Naive thymus-derived CD8-positive, alpha-beta T cell (primary cell): ENCODE results near the gene HLF. TPM values are rescaled to one million over a fixed set of nuclear protein-coding genes. Genes with fewer than 3 reads are reported as not detected.

ENCODE experiments used
- ATAC-seq, 2 donors: fragments of 150-1000 bp; cut with Tn5 transposase in 1 of 2; sonication (Bioruptor Pico), chemical (Tn5 transposase) in 1 of 2; 1 replicate in 1 of 2; 2 replicates in 1 of 2; pipeline ENCODE4 v1.10.0; 2021; ENCODE audit warnings: mild to moderate bottlenecking in 2 of 2, moderate library complexity in 2 of 2
- POLR2A ChIA-PET: fragments of 350-600 bp; sonication (Branson Sonifier 250); formaldehyde crosslinking; loops from one replicate; lab custom pipeline; 2021; ENCODE audit warnings: antibody characterized with exemption; lab: Charles Lee
- DNase-seq, 10 donors: peaks; one replicate each; pipeline versions ENCODE4 v3.0.0 to v3.0.0-alpha.2; 2020 to 2022
- H3K27ac Mint-ChIP-seq, 10 donors: one replicate each; pipeline ENCODE4 v1.8.0; 2020 to 2022; ENCODE audit warnings: mild to moderate bottlenecking in 10 of 10, mixed read lengths in 10 of 10, moderate library complexity in 4 of 10, inconsistent platforms in 1 of 10
- H3K27me3 Mint-ChIP-seq, 5 donors: one replicate each; pipeline ENCODE4 v1.8.0; 2021 to 2022; ENCODE audit warnings: mixed read lengths in 5 of 5
- H3K36me3 Mint-ChIP-seq, 3 donors: one replicate each; pipeline ENCODE4 v1.8.0; 2020 to 2022; ENCODE audit warnings: mixed read lengths in 3 of 3, mild to moderate bottlenecking in 2 of 3, inconsistent platforms in 1 of 3
- H3K4me1 Mint-ChIP-seq, 4 donors: one replicate each; pipeline ENCODE4 v1.8.0; 2021 to 2022; ENCODE audit warnings: mixed read lengths in 4 of 4
- H3K4me3 Mint-ChIP-seq, 10 donors: one replicate each; pipeline ENCODE4 v1.8.0; 2020 to 2022; ENCODE audit warnings: mild to moderate bottlenecking in 10 of 10, mixed read lengths in 10 of 10, moderate library complexity in 6 of 10, inconsistent platforms in 1 of 10
- H3K9me3 Mint-ChIP-seq, 9 donors: one replicate each; pipeline ENCODE4 v1.8.0; 2020 to 2022; ENCODE audit warnings: mixed read lengths in 9 of 9, mild to moderate bottlenecking in 3 of 9, inconsistent platforms in 1 of 9, moderate library complexity in 1 of 9
- polyA plus RNA-seq, 3 donors: library from polyadenylated mRNA; unstranded; fragments of 300-500 nt; fragmentation: Illumina TruSeq; gene quantifications; one replicate each; pipeline ENCODE4 v1.2.3, GENCODE V29; 2021
- total RNA-seq, 8 experiments: library from RNA in 2 of 8; stranded (reverse) in 2 of 8; gene quantifications; one replicate each; pipeline ENCODE4 v1.2.3 and lab custom pipeline; 2021 to 2026

HLF gene
- total and polyA plus RNA-seq, 5 experiments from 2014 or later = 0.03 to 0.49 (median 0.49) TPM; not detected in 2

GRCh38 chr17:55311767-55312375 lies 47.1 kb downstream of the HLF start:
- H3K4me1 Mint-ChIP-seq = no peaks in the 10 kb centered on the region
- POLR2A ChIA-PET = no interaction called here
- no peak overlapping the region for H3K27ac Mint-ChIP-seq

DNA sequence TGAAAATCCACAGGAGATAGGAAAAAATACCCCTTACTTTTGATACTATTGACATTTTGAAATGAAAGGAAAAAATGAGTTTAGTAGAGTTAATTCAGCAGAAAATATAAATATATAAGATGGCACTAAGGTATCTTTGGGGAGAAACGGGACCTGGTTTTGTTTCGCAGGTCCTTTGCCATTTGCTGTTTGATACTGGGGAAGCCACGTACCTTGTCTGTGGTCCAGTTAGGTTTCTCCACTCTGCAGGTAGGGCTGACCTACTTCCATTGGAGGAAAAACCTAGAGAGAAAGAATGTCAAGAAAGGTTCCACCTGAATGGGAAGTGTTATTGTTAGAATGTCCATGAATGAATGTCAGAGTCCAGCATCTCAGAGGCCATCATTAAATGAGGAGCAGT lies 48.1 kb downstream of the HLF start:
- DNase-seq (no peak), ATAC-seq (no peak)
- POLR2A ChIA-PET = no interaction called here
- H3K4me1 Mint-ChIP-seq = no peaks in the 10 kb centered on the region
- peaks cover 2 to 8% (median 7%) of the 10 kb centered on the region in 5 donors for H3K27me3 Mint-ChIP-seq
- no peak overlapping the region for H3K4me3 Mint-ChIP-seq
- H3K27ac Mint-ChIP-seq = no peak overlapping the region
- no peaks in the 10 kb centered on the region for H3K36me3 Mint-ChIP-seq
- no peaks in the 10 kb centered on the region for H3K9me3 Mint-ChIP-seq

More at GRCh38 chr17:55311767-55312375, 47.1 kb downstream of the HLF start:
- Mint-ChIP-seq H3K36me3 (no peaks in the 10 kb centered on the region), H3K4me3 (no peak overlapping the region), H3K9me3 (no peaks in the 10 kb centered on the region), H3K27me3 (peaks cover 5 to 14% (median 9%) of the 10 kb centered on the region in 5 donors)
- no peak for ATAC-seq
- DNase-seq = no peak

DNA sequence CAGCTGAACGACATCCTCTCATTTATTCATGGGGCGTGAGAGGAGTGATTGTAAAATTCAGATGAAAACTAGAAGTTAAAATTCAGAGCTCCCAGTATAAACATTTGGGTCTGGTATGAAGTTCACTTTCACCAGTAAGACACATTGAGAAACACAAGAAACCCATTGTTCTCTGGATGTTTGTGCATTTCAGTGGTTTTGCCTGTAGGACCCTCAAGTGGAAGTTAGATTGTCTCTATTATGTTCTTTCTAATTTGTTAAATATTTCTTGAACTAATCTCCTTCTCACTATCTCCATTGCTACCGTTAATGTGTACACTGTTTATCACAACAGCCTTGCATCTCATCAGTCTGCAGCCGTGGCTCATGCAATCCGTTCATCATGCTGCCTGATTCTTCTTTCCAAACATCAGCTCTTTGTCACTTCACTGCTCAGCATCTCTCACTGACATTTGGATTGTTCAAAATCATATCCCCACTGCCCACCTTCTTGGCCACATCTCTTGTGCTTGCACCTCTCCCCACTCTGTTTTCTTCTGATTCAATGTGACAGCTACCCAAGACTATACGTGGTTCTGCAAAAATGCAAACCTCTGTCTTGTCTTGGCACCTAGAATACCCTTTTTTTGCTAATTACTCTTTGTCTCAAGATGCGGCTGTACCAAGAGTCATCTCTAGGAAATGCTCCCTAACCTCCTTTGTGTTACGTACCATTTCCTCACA lies 49.5 kb downstream of the HLF start:
- DNase-seq (no peak), ATAC-seq (no peak)
- Mint-ChIP-seq H3K4me3 (no peak overlapping the region), H3K27ac (no peak overlapping the region), H3K27me3 (peaks cover 0 to 6% (median 0%) of the 10 kb centered on the region in 5 donors), H3K9me3 (no peaks in the 10 kb centered on the region), H3K4me1 (no peaks in the 10 kb centered on the region), H3K36me3 (no peaks in the 10 kb centered on the region)
- POLR2A ChIA-PET = no interaction called here

- Mint-ChIP-seq H3K4me1 (no peaks in the 10 kb centered on the region), H3K27ac (no peak overlapping the region), H3K27me3 (peaks cover 0 to 5% (median 0%) of the 10 kb centered on the region in 5 donors), H3K9me3 (no peaks in the 10 kb centered on the region), H3K36me3 (no peaks in the 10 kb centered on the region), H3K4me3 (no peak overlapping the region)
- DNase-seq (no peak), ATAC-seq (no peak)
- POLR2A ChIA-PET = no interaction called here
These were observed 50.2 kb downstream of the HLF start for GRCh38 chr17:55314784-55315491.

GRCh38 chr17:55316499-55316898 lies 51.7 kb downstream of the HLF start:
- no peak overlapping the region for H3K4me3 Mint-ChIP-seq
- H3K36me3 Mint-ChIP-seq = no peaks in the 10 kb centered on the region
- H3K9me3 Mint-ChIP-seq = no peaks in the 10 kb centered on the region
- H3K27ac Mint-ChIP-seq = no peak overlapping the region
- no peaks in the 10 kb centered on the region for H3K4me1 Mint-ChIP-seq
- peaks cover 0 to 5% (median 0%) of the 10 kb centered on the region in 5 donors for H3K27me3 Mint-ChIP-seq
- DNase-seq (no peak), ATAC-seq (no peak)
- POLR2A ChIA-PET = no interaction called here

GRCh38 chr17:55317284-55317683 lies 52.5 kb downstream of the HLF start:
- no peak for DNase-seq
- no peaks in the 10 kb centered on the region for H3K36me3 Mint-ChIP-seq
- POLR2A ChIA-PET = interaction anchor here (0.6 kb wide), 1 partner anchor 25 kb away, joined by 3 read pairs; no protein-coding TSS in a partner anchor
- no peaks in the 10 kb centered on the region for H3K4me1 Mint-ChIP-seq
- H3K27me3 Mint-ChIP-seq = peaks cover 0 to 5% (median 0%) of the 10 kb centered on the region in 5 donors
- no peaks in the 10 kb centered on the region for H3K9me3 Mint-ChIP-seq
- H3K27ac Mint-ChIP-seq = no peak overlapping the region
- H3K4me3 Mint-ChIP-seq = no peak overlapping the region
- no peak for ATAC-seq

- Mint-ChIP-seq H3K4me1 (no peaks in the 10 kb centered on the region), H3K27ac (no peak overlapping the region), H3K36me3 (no peaks in the 10 kb centered on the region), H3K27me3 (peaks cover 0 to 4% (median 0%) of the 10 kb centered on the region in 5 donors), H3K4me3 (no peak overlapping the region), H3K9me3 (no peaks in the 10 kb centered on the region)
- no peak for DNase-seq
- POLR2A ChIA-PET = no interaction called here
- no peak for ATAC-seq
These were observed 53.3 kb downstream of the HLF start for GRCh38 chr17:55318081-55318480.

DNA sequence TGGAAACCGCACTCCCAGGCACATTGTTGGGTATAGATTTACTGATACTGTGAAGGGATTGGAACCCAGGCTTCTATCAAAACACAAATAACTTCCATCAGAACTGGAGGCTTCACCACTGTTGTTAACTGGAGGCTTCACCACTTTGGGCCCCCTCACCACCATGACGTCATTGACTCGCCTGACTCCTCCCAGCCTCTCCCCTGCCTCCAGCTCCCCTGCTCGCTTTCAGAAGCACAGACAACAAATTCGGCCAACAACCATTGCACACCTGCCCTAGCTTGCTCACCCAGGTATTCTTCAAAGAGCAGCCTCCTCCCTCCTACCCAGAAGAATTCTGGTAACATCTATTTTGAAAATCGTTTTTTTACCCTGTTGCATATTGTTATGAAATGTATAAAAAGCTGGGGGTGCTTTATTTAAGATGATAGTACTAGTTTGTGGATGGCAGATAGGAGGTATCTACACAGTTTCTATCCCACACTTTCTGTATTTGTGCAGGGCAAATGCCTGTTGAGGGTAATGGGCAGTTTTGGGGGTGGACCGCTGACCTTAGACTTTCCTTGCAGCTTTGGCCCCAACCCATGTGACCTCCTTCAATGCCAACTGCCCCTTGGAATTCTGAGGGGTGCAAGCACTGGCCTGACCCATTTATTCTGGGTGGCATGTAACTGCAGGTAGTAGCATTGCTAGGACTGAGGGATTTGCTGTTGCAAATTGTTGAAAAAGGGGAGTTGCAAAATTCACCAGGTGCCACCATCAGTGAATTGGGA lies 54.1 kb downstream of the HLF start:
- no peak for ATAC-seq
- POLR2A ChIA-PET = no interaction called here
- peak overlapping the region in 1 of 10 donors; percentile 18 for H3K27ac Mint-ChIP-seq
- no peak for DNase-seq
- H3K9me3 Mint-ChIP-seq = no peaks in the 10 kb centered on the region
- no peaks in the 10 kb centered on the region for H3K4me1 Mint-ChIP-seq
- H3K27me3 Mint-ChIP-seq = peaks cover 0 to 3% (median 0%) of the 10 kb centered on the region in 5 donors
- no peaks in the 10 kb centered on the region for H3K36me3 Mint-ChIP-seq
- H3K4me3 Mint-ChIP-seq = no peak overlapping the region

- POLR2A ChIA-PET = no interaction called here
- H3K27me3 Mint-ChIP-seq = peaks cover 0 to 3% (median 0%) of the 10 kb centered on the region in 5 donors
- no peaks in the 10 kb centered on the region for H3K4me1 Mint-ChIP-seq
- ATAC-seq (no peak), DNase-seq (no peak)
- H3K27ac Mint-ChIP-seq = no peak overlapping the region
- H3K9me3 Mint-ChIP-seq = no peaks in the 10 kb centered on the region
- H3K4me3 Mint-ChIP-seq = no peak overlapping the region
- H3K36me3 Mint-ChIP-seq = no peaks in the 10 kb centered on the region
These were observed 55.3 kb downstream of the HLF start for GRCh38 chr17:55319933-55320593.

DNA sequence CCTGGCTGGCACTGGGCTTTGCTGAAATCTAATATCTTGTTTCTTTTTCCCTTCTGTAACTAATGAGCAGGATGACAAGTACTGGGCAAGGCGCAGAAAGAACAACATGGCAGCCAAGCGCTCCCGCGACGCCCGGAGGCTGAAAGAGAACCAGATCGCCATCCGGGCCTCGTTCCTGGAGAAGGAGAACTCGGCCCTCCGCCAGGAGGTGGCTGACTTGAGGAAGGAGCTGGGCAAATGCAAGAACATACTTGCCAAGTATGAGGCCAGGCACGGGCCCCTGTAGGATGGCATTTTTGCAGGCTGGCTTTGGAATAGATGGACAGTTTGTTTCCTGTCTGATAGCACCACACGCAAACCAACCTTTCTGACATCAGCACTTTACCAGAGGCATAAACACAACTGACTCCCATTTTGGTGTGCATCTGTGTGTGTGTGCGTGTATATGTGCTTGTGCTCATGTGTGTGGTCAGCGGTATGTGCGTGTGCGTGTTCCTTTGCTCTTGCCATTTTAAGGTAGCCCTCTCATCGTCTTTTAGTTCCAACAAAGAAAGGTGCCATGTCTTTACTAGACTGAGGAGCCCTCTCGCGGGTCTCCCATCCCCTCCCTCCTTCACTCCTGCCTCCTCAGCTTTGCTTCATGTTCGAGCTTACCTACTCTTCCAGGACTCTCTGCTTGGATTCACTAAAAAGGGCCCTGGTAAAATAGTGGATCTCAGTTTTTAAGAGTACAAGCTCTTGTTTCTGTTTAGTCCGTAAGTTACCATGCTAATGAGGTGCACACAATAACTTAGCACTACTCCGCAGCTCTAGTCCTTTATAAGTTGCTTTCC lies 56.0 kb downstream of the HLF start:
- peaks cover 0 to 3% (median 0%) of the 10 kb centered on the region in 5 donors for H3K27me3 Mint-ChIP-seq
- POLR2A ChIA-PET = no interaction called here
- no peak overlapping the region for H3K27ac Mint-ChIP-seq
- ATAC-seq (no peak), DNase-seq (no peak)
- no peaks in the 10 kb centered on the region for H3K9me3 Mint-ChIP-seq
- H3K4me3 Mint-ChIP-seq = no peak overlapping the region
- H3K4me1 Mint-ChIP-seq = no peaks in the 10 kb centered on the region
- H3K36me3 Mint-ChIP-seq = no peaks in the 10 kb centered on the region

DNA sequence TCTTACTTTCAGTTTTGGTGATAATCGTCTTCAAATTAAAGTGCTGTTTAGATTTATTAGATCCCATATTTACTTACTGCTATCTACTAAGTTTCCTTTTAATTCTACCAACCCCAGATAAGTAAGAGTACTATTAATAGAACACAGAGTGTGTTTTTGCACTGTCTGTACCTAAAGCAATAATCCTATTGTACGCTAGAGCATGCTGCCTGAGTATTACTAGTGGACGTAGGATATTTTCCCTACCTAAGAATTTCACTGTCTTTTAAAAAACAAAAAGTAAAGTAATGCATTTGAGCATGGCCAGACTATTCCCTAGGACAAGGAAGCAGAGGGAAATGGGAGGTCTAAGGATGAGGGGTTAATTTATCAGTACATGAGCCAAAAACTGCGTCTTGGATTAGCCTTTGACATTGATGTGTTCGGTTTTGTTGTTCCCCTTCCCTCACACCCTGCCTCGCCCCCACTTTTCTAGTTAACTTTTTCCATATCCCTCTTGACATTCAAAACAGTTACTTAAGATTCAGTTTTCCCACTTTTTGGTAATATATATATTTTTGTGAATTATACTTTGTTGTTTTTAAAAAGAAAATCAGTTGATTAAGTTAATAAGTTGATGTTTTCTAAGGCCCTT lies 56.8 kb downstream of the HLF start:
- Mint-ChIP-seq H3K4me1 (no peaks in the 10 kb centered on the region), H3K9me3 (no peaks in the 10 kb centered on the region), H3K4me3 (no peak overlapping the region), H3K27me3 (peaks cover 0 to 3% (median 0%) of the 10 kb centered on the region in 5 donors), H3K27ac (no peak overlapping the region), H3K36me3 (no peaks in the 10 kb centered on the region)
- no peak for ATAC-seq
- DNase-seq = no peak
- POLR2A ChIA-PET = no interaction called here
